SK-N-SH treated with all-trans-retinoic acid at 6 μM for 48 hours (cell line): ENCODE measurements around the gene CD22.

Experiments
- ISL1 ChIP-seq: fragments of 250-450 bp; sonication (Bioruptor Pico); IDR thresholded peaks from 2 replicates; pipeline ENCODE4 v2.1.2; 2022; ENCODE audit warnings: mild to moderate bottlenecking, moderate library complexity
- TOX ChIP-seq: fragments of 250-450 bp; sonication (Bioruptor Pico); IDR thresholded peaks from 2 replicates; pipeline ENCODE4 v1.8.0; 2021; ENCODE audit warnings: mild to moderate bottlenecking, moderate library complexity, borderline replicate concordance
- ZNF70 ChIP-seq: fragments of 450-650 bp; formaldehyde crosslinking; IDR thresholded peaks from 2 replicates; pipeline ENCODE4 v1.5.0; 2020; ENCODE audit warnings: mild to moderate bottlenecking, moderate library complexity
- TF ChIP-seq, protein P1 (sequence below): fragments of 250-450 bp; sonication (Bioruptor Pico); IDR thresholded peaks from 2 replicates; pipeline ENCODE4 v1.5.1; 2021; ENCODE audit warnings: mild to moderate bottlenecking, moderate library complexity

DNA sequence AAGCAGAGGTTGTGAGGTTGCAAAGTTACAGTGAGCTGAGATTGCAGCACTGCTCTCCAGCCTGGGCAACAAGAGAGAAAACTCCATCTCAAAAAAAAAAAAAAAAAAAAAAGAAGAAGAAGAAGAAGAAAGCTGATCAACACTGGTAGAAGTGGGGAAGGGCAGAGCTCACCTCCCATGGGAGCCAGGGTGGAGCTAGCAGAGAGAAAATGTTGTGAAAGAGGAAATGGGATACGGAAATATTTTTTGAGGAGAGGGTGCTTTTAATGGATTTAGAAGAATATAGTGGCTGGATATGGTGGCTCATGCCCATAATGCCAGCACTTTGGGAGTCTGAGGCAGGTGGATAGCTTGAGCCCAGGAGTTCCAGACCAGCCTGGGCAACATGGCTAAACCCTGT, 48.7 kb downstream of the CD22 start:
- TF ChIP-seq ISL1 (no peak), ZNF70 (CRISPR knock-in tag) (no peak), TOX (CRISPR knock-in tag) (no peak)
- TF ChIP-seq, protein P1, sequence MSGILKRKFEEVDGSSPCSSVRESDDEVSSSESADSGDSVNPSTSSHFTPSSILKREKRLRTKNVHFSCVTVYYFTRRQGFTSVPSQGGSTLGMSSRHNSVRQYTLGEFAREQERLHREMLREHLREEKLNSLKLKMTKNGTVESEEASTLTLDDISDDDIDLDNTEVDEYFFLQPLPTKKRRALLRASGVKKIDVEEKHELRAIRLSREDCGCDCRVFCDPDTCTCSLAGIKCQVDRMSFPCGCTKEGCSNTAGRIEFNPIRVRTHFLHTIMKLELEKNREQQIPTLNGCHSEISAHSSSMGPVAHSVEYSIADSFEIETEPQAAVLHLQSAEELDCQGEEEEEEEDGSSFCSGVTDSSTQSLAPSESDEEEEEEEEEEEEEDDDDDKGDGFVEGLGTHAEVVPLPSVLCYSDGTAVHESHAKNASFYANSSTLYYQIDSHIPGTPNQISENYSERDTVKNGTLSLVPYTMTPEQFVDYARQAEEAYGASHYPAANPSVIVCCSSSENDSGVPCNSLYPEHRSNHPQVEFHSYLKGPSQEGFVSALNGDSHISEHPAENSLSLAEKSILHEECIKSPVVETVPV: no peak
